C4-2B (cell line): ENCODE measurements around the gene MEP1B.

Experiments
- CTCF ChIP-seq: fragments of 450-650 bp; conservative IDR thresholded peaks from 2 replicates; pipeline ENCODE4 v1.5.1; 2017; ENCODE audit warnings: mild to moderate bottlenecking
- ZFX ChIP-seq: fragments of 450-650 bp; IDR thresholded peaks from 2 replicates; pipeline ENCODE4 v1.6.1; 2017

DNA sequence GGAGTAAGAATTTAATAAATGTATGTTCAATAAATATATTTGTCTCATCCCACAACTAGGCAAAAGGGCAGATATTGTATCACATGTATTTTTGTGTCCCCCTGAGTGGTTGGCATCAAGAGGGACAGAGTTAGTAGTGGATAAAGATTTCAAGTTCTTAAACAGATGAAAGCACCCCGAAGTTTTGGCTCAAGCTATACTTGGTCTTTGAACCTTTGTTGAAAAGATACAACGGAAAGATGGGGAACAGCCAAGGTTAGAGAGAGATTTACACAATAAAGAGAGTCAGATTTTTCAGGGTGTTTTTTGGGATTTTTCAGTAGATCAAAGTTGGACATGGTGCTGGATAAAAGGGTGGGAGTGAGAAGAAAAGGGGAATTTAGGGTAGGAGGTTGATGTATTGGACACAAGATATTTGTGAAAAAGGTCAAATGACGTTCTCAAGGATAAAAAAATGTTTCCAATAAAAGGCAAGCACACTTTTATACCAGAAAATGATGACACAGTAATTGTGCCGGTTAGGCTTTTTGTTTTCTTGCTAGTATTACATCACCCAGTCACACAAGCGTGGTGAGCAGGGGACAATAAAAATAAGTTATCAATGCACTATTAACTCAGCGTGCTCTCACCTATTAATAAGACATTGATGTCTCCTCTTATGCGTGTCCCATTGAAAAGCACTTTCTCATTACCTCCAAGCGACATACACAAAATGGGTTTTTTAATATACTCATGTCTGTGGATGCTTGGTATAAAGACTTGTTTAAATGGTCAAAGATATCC lies 59.5 kb downstream of the MEP1B start:
- TF ChIP-seq CTCF (no peak), ZFX (no peak)
